ENCODE data around the gene ELL3.

The ELL3 gene

GRCh38 chr15:43799209-43799944 lies 22.6 kb upstream of the ELL3 start:
- no peak overlapping the region for H3K4me3 ChIP-seq (ENCODE audit: low read length)
- H2AFZ ChIP-seq (ENCODE audit: low read depth, low read length), result no peak overlapping the region
- H3K9me3 ChIP-seq (ENCODE audit: low read length), result no peaks in the 10 kb centered on the region
- H3K4me1 ChIP-seq (ENCODE audit: insufficient read depth, low read length), result peaks cover 16% of the 10 kb centered on the region
- H3K36me3 ChIP-seq (ENCODE audit: insufficient read depth, low read length), result peaks cover 58% of the 10 kb centered on the region
- H3K27me3 ChIP-seq (ENCODE audit: insufficient read depth, low read length), result no peaks in the 10 kb centered on the region

GRCh38 chr15:43796566-43796965 lies 19.8 kb upstream of the ELL3 start:
- Histone ChIP-seq H3K27me3 (ENCODE audit: insufficient read depth, low read length) (no peaks in the 10 kb centered on the region), H3K4me1 (ENCODE audit: insufficient read depth, low read length) (peaks cover 28% of the 10 kb centered on the region), H3K4me3 (ENCODE audit: low read length) (no peak overlapping the region), H2AFZ (ENCODE audit: low read depth, low read length) (no peak overlapping the region), H3K9me3 (ENCODE audit: low read length) (no peaks in the 10 kb centered on the region), H3K36me3 (ENCODE audit: insufficient read depth, low read length) (peaks cover 51% of the 10 kb centered on the region)

- H3K9me3 ChIP-seq (ENCODE audit: low read length), result no peaks in the 10 kb centered on the region
- peaks cover 46% of the 10 kb centered on the region for H3K36me3 ChIP-seq (ENCODE audit: insufficient read depth, low read length)
- no peak overlapping the region for H2AFZ ChIP-seq (ENCODE audit: low read depth, low read length)
Observed at GRCh38 chr15:43795997-43796396, 19.2 kb upstream of the ELL3 start.

GRCh38 chr15:43795197-43795596 lies 18.4 kb upstream of the ELL3 start:
- Histone ChIP-seq H3K27me3 (ENCODE audit: insufficient read depth, low read length) (no peaks in the 10 kb centered on the region), H3K9me3 (ENCODE audit: low read length) (no peaks in the 10 kb centered on the region), H3K36me3 (ENCODE audit: insufficient read depth, low read length) (peaks cover 46% of the 10 kb centered on the region), H2AFZ (ENCODE audit: low read depth, low read length) (no peak overlapping the region), H3K4me1 (ENCODE audit: insufficient read depth, low read length) (peaks cover 20% of the 10 kb centered on the region), H3K4me3 (ENCODE audit: low read length) (no peak overlapping the region)

More at GRCh38 chr15:43795997-43796396, 19.2 kb upstream of the ELL3 start:
- peaks cover 24% of the 10 kb centered on the region for H3K4me1 ChIP-seq (ENCODE audit: insufficient read depth, low read length)
- no peaks in the 10 kb centered on the region for H3K27me3 ChIP-seq (ENCODE audit: insufficient read depth, low read length)
- no peak overlapping the region for H3K4me3 ChIP-seq (ENCODE audit: low read length)

- no peak overlapping the region for H2AFZ ChIP-seq (ENCODE audit: low read depth, low read length)
- H3K27me3 ChIP-seq (ENCODE audit: insufficient read depth, low read length), result no peaks in the 10 kb centered on the region
- no peaks in the 10 kb centered on the region for H3K9me3 ChIP-seq (ENCODE audit: low read length)
- H3K4me3 ChIP-seq (ENCODE audit: low read length), result no peak overlapping the region
- H3K36me3 ChIP-seq (ENCODE audit: insufficient read depth, low read length), result peaks cover 42% of the 10 kb centered on the region
- peaks cover 16% of the 10 kb centered on the region for H3K4me1 ChIP-seq (ENCODE audit: insufficient read depth, low read length)
Observed at GRCh38 chr15:43794269-43795037, 17.7 kb upstream of the ELL3 start.

GRCh38 chr15:43793647-43794046 lies 16.9 kb upstream of the ELL3 start:
- Histone ChIP-seq H3K36me3 (ENCODE audit: insufficient read depth, low read length) (peaks cover 36% of the 10 kb centered on the region), H3K4me3 (ENCODE audit: low read length) (peak overlapping the region; percentile 99), H3K4me1 (ENCODE audit: insufficient read depth, low read length) (peaks cover 16% of the 10 kb centered on the region), H2AFZ (ENCODE audit: low read depth, low read length) (no peak overlapping the region), H3K27me3 (ENCODE audit: insufficient read depth, low read length) (no peaks in the 10 kb centered on the region), H3K9me3 (ENCODE audit: low read length) (no peaks in the 10 kb centered on the region)

GRCh38 chr15:43792761-43793476 lies 16.2 kb upstream of the ELL3 start:
- Histone ChIP-seq H2AFZ (ENCODE audit: low read depth, low read length) (peak overlapping the region; percentile 60), H3K36me3 (ENCODE audit: insufficient read depth, low read length) (peaks cover 36% of the 10 kb centered on the region), H3K9me3 (ENCODE audit: low read length) (no peaks in the 10 kb centered on the region), H3K27me3 (ENCODE audit: insufficient read depth, low read length) (no peaks in the 10 kb centered on the region), H3K4me3 (ENCODE audit: low read length) (peak overlapping the region; percentile 99), H3K4me1 (ENCODE audit: insufficient read depth, low read length) (peaks cover 16% of the 10 kb centered on the region)

GRCh38 chr15:43791993-43792760 lies 15.4 kb upstream of the ELL3 start, which contains the start of gene SERF2:
Gene SERF2 (plus strand): TSS chr15:43792320. CDS start chr15:43792377, 57 bp downstream.
- Histone ChIP-seq H3K4me3 (ENCODE audit: low read length) (peak within 1 kb of the TSS; percentile 99), H2AFZ (ENCODE audit: low read depth, low read length) (peak within 1 kb of the TSS; percentile 60), H3K36me3 (ENCODE audit: insufficient read depth, low read length) (peaks cover 36% of the 10 kb centered on the region), H3K9me3 (ENCODE audit: low read length) (no peaks in the 10 kb centered on the region), H3K4me1 (ENCODE audit: insufficient read depth, low read length) (peaks cover 16% of the 10 kb centered on the region), H3K27me3 (ENCODE audit: insufficient read depth, low read length) (no peaks in the 10 kb centered on the region)

GRCh38 chr15:43789409-43789808 lies 12.6 kb upstream of the ELL3 start:
- Histone ChIP-seq H3K36me3 (ENCODE audit: insufficient read depth, low read length) (peaks cover 12% of the 10 kb centered on the region), H3K9me3 (ENCODE audit: low read length) (no peaks in the 10 kb centered on the region), H3K4me1 (ENCODE audit: insufficient read depth, low read length) (peaks cover 16% of the 10 kb centered on the region), H2AFZ (ENCODE audit: low read depth, low read length) (no peak overlapping the region), H3K4me3 (ENCODE audit: low read length) (no peak overlapping the region), H3K27me3 (ENCODE audit: insufficient read depth, low read length) (no peaks in the 10 kb centered on the region)

GRCh38 chr15:43779016-43779415 lies 2.2 kb upstream of the ELL3 start:
- no peak overlapping the region for H3K4me3 ChIP-seq (ENCODE audit: low read length)
- H3K27me3 ChIP-seq (ENCODE audit: insufficient read depth, low read length), result no peaks in the 10 kb centered on the region
- no peaks in the 10 kb centered on the region for H3K4me1 ChIP-seq (ENCODE audit: insufficient read depth, low read length)
- H3K36me3 ChIP-seq (ENCODE audit: insufficient read depth, low read length), result no peaks in the 10 kb centered on the region
- H3K9me3 ChIP-seq (ENCODE audit: low read length), result peaks cover 6% of the 10 kb centered on the region
- H2AFZ ChIP-seq (ENCODE audit: low read depth, low read length), result no peak overlapping the region

- no peak overlapping the region for H2AFZ ChIP-seq (ENCODE audit: low read depth, low read length)
Observed at GRCh38 chr15:43777267-43777914, 625 bp upstream of the ELL3 start.

GRCh38 chr15:43776101-43776717 lies 557 bp downstream of the ELL3 start:
- Histone ChIP-seq H3K9me3 (ENCODE audit: low read length) (peaks cover 6% of the 10 kb centered on the region), H3K4me3 (ENCODE audit: low read length) (no peak overlapping the region), H3K4me1 (ENCODE audit: insufficient read depth, low read length) (no peaks in the 10 kb centered on the region), H3K36me3 (ENCODE audit: insufficient read depth, low read length) (peaks cover 20% of the 10 kb centered on the region), H2AFZ (ENCODE audit: low read depth, low read length) (no peak overlapping the region), H3K27me3 (ENCODE audit: insufficient read depth, low read length) (no peaks in the 10 kb centered on the region)

More at GRCh38 chr15:43777267-43777914, 625 bp upstream of the ELL3 start:
- Histone ChIP-seq H3K36me3 (ENCODE audit: insufficient read depth, low read length) (peaks cover 9% of the 10 kb centered on the region), H3K4me1 (ENCODE audit: insufficient read depth, low read length) (no peaks in the 10 kb centered on the region), H3K27me3 (ENCODE audit: insufficient read depth, low read length) (no peaks in the 10 kb centered on the region), H3K4me3 (ENCODE audit: low read length) (no peak overlapping the region), H3K9me3 (ENCODE audit: low read length) (peaks cover 6% of the 10 kb centered on the region)

All from neuron (in vitro differentiated cells).